Glutamatergic neuron (in vitro differentiated cells): ENCODE measurements around the gene AP1G2. TPM values are rescaled to one million over a fixed set of nuclear protein-coding genes. Genes with fewer than 3 reads are reported as not detected.

ENCODE experiments used
- DNase-seq: peaks from one replicate; pipeline ENCODE4 v3.0.0; 2022
- H3K27ac Mint-ChIP-seq: one replicate; pipeline ENCODE4 v1.8.0; 2020; ENCODE audit warnings: mild to moderate bottlenecking, mixed read lengths, inconsistent platforms; ENCODE audit not compliant: unreplicated experiment
- H3K27me3 Mint-ChIP-seq: one replicate; pipeline ENCODE4 v1.8.0; 2020; ENCODE audit warnings: mild to moderate bottlenecking, moderate library complexity, mixed read lengths, inconsistent platforms; ENCODE audit not compliant: unreplicated experiment
- H3K36me3 Mint-ChIP-seq: one replicate; pipeline ENCODE4 v1.8.0; 2020; ENCODE audit warnings: mild to moderate bottlenecking, mixed read lengths, inconsistent platforms; ENCODE audit not compliant: unreplicated experiment
- H3K4me1 Mint-ChIP-seq: one replicate; pipeline ENCODE4 v1.8.0; 2020; ENCODE audit warnings: mild to moderate bottlenecking, low read depth, mixed read lengths, inconsistent platforms; ENCODE audit not compliant: unreplicated experiment
- H3K4me3 Mint-ChIP-seq: one replicate; pipeline ENCODE4 v1.8.0; 2020; ENCODE audit warnings: mild to moderate bottlenecking, mixed read lengths, inconsistent platforms; ENCODE audit not compliant: unreplicated experiment
- H3K9me3 Mint-ChIP-seq: one replicate; pipeline ENCODE4 v1.8.0; 2020; ENCODE audit warnings: mild to moderate bottlenecking, moderate library complexity, mixed read lengths, inconsistent platforms; ENCODE audit not compliant: unreplicated experiment
- total RNA-seq: library from RNA; stranded (reverse); fragmentation: NEBNext Ultra II Directional; extraction: Animal tissue kit (Norgen Biotek cat#: 25700); gene quantifications from one replicate; pipeline ENCODE4 v1.2.1, GENCODE V29; 2021; ENCODE audit not compliant: unreplicated experiment
- TF ChIP-seq, protein P1 (sequence below): fragments of 200-600 bp; sonication (generic); IDR thresholded peaks from one replicate; pipeline ENCODE4 v1.5.0; 2021; ENCODE audit not compliant: partially characterized antibody, unreplicated experiment

Gene AP1G2
- total RNA-seq, 1 donor from 2014 or later: 105 TPM

DNA sequence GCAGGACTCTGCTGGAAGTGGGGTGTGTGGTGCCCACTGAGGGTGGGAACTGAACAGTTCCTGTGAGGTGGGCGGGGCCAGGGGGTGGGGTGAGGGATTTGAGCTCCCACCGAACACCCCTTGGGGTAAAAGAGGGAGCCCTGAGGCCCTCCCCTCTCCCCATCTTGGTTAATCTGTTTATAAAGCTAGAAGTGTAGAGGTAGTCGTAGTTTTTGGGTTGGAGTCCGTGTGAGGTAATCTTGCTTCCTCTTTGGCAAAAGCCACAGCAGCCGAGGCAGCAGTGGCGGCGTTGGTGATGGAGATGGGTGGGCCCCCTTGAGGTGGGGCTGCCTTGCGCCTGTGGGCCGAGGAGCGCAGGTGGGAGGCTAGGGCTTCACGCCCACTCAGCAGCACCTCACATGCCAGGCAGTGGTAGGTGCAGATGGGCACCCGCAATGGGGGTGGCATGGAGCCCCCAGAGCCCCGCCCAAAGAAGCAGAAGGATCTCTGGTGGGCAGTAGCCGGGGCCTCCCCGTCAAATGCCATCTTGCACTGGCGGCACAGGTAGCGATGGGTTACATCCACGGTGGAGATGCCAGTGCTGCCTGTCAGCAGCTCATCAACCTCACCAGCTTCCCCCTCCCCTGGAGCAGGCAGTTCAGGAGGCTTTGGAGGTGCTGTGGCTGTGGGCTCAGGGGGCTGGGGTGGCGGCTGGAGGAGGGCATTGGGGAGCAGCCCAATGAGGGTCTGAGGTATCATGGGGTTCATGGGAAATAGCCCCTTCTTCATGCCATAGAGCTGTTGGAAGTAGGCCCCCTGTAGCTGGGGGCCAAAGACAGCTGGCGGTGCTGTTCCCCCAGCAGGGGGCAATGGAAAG, 45.6 kb downstream of the AP1G2 start:
- peaks cover 12% of the 10 kb centered on the region for H3K4me1 Mint-ChIP-seq
- H3K4me3 Mint-ChIP-seq: no peak overlapping the region

DNA sequence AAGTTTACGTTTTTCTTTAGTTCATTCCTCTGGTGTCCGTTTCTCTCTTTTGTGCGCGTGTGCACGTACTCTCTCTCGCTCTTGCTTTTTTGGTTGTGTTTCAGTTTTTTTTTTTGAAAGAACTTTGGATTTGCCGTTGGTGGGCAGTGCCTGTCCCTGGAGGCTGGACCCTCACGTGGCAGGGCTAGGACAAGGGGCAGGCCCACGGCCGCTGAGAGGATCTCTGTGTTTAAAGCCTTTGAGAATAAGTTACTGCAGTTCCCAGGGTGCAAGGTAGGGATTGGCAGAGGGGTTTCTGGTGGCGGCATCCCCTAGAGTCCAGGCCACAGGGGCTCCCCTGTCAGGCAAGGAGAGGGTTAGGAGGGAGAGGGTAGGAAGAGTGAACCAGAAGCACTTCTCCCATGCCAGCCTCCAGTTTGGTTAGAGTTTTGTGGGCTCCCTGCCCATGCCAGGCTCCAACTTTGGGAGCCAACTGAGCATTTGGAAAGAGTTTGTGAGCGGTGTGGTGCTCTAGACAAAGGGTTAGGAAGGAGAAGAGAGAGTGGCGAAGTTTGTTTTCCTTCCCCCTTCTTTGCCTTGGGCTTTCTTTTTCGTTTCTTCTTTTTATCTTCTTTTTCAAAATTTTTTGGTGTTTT, 46.6 kb downstream of the AP1G2 start:
- Mint-ChIP-seq H3K27me3 (peaks cover 9% of the 10 kb centered on the region), H3K9me3 (no peaks in the 10 kb centered on the region), H3K4me1 (peaks cover 12% of the 10 kb centered on the region), H3K4me3 (no peak overlapping the region), H3K27ac (no peak overlapping the region), H3K36me3 (peaks cover 5% of the 10 kb centered on the region)
- DNase-seq: no peak
- TF ChIP-seq, protein P1, sequence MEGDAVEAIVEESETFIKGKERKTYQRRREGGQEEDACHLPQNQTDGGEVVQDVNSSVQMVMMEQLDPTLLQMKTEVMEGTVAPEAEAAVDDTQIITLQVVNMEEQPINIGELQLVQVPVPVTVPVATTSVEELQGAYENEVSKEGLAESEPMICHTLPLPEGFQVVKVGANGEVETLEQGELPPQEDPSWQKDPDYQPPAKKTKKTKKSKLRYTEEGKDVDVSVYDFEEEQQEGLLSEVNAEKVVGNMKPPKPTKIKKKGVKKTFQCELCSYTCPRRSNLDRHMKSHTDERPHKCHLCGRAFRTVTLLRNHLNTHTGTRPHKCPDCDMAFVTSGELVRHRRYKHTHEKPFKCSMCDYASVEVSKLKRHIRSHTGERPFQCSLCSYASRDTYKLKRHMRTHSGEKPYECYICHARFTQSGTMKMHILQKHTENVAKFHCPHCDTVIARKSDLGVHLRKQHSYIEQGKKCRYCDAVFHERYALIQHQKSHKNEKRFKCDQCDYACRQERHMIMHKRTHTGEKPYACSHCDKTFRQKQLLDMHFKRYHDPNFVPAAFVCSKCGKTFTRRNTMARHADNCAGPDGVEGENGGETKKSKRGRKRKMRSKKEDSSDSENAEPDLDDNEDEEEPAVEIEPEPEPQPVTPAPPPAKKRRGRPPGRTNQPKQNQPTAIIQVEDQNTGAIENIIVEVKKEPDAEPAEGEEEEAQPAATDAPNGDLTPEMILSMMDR: no peak

More for the DNA sequence above, 45.6 kb downstream of the AP1G2 start:
- no peak overlapping the region for H3K27ac Mint-ChIP-seq
- peaks cover 5% of the 10 kb centered on the region for H3K36me3 Mint-ChIP-seq
- H3K27me3 Mint-ChIP-seq: peaks cover 10% of the 10 kb centered on the region
- H3K9me3 Mint-ChIP-seq: no peaks in the 10 kb centered on the region
- TF ChIP-seq, protein P1: no peak
- DNase-seq: no peak

DNA sequence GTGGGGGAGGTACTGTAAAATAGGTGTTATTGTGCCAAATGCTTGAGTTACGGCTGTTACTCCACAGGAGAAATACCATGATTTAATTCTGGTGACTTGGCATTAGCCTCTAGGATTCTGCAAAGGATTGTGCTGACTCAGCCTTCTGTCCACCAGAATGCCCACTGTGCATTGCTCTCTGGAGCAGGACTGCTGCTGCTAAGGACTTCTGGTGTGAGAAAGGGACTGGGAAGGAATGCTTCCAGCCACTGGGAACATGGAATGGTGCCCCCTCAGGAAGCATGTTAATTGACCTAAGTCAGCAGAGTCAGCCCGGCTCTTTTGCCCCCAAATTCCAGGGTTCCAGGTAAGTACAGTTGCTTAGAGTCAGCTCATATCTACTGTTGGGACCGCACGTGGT, 48.9 kb downstream of the AP1G2 start:
- Mint-ChIP-seq H3K9me3 (peaks cover 3% of the 10 kb centered on the region), H3K36me3 (peaks cover 5% of the 10 kb centered on the region), H3K27ac (no peak overlapping the region), H3K27me3 (peaks cover 11% of the 10 kb centered on the region), H3K4me1 (peaks cover 12% of the 10 kb centered on the region), H3K4me3 (no peak overlapping the region)
- DNase-seq: no peak
- TF ChIP-seq, protein P1: no peak

DNA sequence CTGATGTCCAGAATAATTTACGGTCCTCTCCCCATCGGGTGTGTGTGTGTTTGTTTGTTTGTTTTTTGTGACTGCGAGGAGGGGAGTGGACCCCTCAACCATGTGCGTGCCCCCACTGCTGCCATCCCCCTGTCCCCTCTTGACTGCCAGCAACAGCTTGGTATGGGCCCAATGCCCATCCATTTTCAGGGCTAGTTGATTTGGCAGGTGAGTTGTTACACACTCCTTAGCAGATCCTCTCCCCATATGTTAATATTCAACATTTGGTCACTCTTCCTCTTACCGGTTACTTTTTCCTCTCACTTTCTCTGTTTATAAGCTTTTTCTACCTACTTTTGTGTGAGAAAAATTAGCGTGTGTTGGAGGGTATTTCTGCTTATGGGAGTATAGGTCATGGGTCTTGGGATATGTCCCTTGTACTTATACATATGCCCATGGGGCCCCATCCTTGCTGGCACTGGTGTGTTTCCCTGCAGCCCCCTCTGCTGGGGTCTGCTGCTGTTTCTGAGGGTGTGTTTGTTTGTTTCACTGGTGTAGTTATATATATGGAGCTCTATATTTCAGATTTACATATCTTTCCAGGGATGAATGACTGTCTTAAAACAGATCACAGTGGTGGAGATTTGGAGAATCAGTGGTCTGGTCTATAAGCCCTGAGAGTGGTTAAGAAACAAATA, 49.8 kb downstream of the AP1G2 start:
- H3K4me1 Mint-ChIP-seq: peaks cover 12% of the 10 kb centered on the region
- no peak for DNase-seq
- TF ChIP-seq, protein P1: no peak
- peaks cover 5% of the 10 kb centered on the region for H3K36me3 Mint-ChIP-seq
- peaks cover 13% of the 10 kb centered on the region for H3K27me3 Mint-ChIP-seq
- no peak overlapping the region for H3K4me3 Mint-ChIP-seq
- H3K27ac Mint-ChIP-seq: no peak overlapping the region
- H3K9me3 Mint-ChIP-seq: peaks cover 4% of the 10 kb centered on the region
